ENCODE measurements around the gene PANX2. TPM values are rescaled to one million over a fixed set of nuclear protein-coding genes. Genes with fewer than 3 reads are reported as not detected.

Gene PANX2
- total and polyA plus RNA-seq, 2 experiments from 2014 or later: 2.8 to 5.1 TPM

DNA sequence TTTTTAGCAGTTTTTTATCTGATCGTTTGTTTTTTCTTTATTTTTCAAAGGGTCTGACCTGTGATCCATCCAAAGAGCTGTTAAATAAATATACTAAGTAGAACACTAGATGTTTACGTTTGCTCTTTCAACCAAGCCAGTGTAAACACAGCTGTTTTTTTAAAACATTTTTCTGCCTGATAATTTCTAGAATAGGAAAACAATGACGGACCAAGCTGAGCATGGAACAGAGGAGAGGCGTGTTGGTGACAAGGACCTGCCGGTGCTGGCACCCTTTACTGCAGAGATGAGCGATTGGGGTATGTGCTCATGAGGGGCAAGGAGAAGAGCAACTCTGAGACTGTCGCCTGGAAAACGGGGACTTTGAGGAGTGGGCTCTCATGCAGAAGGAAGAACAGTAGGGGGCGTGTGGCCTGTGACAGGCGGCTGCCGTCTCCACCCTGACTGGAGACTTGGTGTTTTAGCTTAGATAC is 28.6 kb upstream of the PANX2 start:
- Mint-ChIP-seq H3K9me3 (no peaks in the 10 kb centered on the region), H3K4me3 (no peak overlapping the region), H3K4me1 (peaks cover 6% of the 10 kb centered on the region), H3K36me3 (ENCODE audit: low read depth) (no peaks in the 10 kb centered on the region), H3K27ac (no peak overlapping the region), H3K27me3 (ENCODE audit: insufficient read depth, low read depth, poor library complexity) (peaks cover 8% of the 10 kb centered on the region)
- no peaks in the 10 kb centered on the region for H3F3A ChIP-seq (replicated peaks; ENCODE audit: low read depth)
- no peak overlapping the region for H3K4me2 ChIP-seq
- no peaks in the 10 kb centered on the region for H3K9me2 ChIP-seq (ENCODE audit: insufficient read depth)
- H3K79me2 ChIP-seq (replicated peaks; ENCODE audit: insufficient read depth): no peaks in the 10 kb centered on the region
- no peak overlapping the region for H3K4me3 ChIP-seq
- H3K27ac ChIP-seq (ENCODE audit: low read depth): no peak overlapping the region
- no peak overlapping the region for H2AFZ ChIP-seq
- H4K20me1 ChIP-seq (replicated peaks; ENCODE audit: insufficient read depth): no peaks in the 10 kb centered on the region
- H3K27me3 ChIP-seq (ENCODE audit: insufficient read depth): no peaks in the 10 kb centered on the region
- ATAC-seq (peak; percentile 76), DNase-seq (ENCODE audit: low spot score) (peak; percentile 76)
- H3K4me1 ChIP-seq (ENCODE audit: insufficient read depth): no peaks in the 10 kb centered on the region
- H3K36me3 ChIP-seq (ENCODE audit: insufficient read depth): no peaks in the 10 kb centered on the region
- TF ChIP-seq, protein P1, sequence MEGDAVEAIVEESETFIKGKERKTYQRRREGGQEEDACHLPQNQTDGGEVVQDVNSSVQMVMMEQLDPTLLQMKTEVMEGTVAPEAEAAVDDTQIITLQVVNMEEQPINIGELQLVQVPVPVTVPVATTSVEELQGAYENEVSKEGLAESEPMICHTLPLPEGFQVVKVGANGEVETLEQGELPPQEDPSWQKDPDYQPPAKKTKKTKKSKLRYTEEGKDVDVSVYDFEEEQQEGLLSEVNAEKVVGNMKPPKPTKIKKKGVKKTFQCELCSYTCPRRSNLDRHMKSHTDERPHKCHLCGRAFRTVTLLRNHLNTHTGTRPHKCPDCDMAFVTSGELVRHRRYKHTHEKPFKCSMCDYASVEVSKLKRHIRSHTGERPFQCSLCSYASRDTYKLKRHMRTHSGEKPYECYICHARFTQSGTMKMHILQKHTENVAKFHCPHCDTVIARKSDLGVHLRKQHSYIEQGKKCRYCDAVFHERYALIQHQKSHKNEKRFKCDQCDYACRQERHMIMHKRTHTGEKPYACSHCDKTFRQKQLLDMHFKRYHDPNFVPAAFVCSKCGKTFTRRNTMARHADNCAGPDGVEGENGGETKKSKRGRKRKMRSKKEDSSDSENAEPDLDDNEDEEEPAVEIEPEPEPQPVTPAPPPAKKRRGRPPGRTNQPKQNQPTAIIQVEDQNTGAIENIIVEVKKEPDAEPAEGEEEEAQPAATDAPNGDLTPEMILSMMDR (conservative IDR thresholded peaks at IDR 0.05; ENCODE audit: low read depth in 2 of 2): peak; percentile 62 to 64
- TF ChIP-seq, protein P2, sequence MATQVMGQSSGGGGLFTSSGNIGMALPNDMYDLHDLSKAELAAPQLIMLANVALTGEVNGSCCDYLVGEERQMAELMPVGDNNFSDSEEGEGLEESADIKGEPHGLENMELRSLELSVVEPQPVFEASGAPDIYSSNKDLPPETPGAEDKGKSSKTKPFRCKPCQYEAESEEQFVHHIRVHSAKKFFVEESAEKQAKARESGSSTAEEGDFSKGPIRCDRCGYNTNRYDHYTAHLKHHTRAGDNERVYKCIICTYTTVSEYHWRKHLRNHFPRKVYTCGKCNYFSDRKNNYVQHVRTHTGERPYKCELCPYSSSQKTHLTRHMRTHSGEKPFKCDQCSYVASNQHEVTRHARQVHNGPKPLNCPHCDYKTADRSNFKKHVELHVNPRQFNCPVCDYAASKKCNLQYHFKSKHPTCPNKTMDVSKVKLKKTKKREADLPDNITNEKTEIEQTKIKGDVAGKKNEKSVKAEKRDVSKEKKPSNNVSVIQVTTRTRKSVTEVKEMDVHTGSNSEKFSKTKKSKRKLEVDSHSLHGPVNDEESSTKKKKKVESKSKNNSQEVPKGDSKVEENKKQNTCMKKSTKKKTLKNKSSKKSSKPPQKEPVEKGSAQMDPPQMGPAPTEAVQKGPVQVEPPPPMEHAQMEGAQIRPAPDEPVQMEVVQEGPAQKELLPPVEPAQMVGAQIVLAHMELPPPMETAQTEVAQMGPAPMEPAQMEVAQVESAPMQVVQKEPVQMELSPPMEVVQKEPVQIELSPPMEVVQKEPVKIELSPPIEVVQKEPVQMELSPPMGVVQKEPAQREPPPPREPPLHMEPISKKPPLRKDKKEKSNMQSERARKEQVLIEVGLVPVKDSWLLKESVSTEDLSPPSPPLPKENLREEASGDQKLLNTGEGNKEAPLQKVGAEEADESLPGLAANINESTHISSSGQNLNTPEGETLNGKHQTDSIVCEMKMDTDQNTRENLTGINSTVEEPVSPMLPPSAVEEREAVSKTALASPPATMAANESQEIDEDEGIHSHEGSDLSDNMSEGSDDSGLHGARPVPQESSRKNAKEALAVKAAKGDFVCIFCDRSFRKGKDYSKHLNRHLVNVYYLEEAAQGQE (IDR thresholded peaks at IDR 0.05; ENCODE audit: unreplicated experiment): no peak
- TF ChIP-seq CREB1 (CRISPR knock-in tag; IDR thresholded peaks at IDR 0.05; ENCODE audit: low read depth): no peak

DNA sequence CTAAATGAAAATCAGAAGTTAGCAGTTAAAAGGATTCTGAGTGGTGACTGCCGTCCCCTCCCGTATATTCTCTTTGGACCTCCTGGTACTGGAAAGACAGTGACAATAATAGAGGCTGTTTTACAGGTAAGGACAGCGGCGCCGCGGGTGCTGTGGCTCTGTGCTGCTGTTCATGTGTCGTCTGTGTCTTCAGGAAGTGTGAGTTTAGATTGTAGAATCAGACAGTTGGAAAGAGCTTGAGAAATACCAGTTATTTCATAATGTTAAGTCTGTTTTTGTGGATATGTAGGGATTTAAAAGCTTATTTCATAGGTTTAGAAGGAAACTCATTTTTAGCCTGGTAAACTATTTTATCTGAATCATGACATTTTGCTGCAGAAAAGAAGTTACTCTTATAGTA is 27.4 kb upstream of the PANX2 start:
- Histone ChIP-seq H3K4me2 (no peak overlapping the region), H3F3A (replicated peaks; ENCODE audit: low read depth) (no peaks in the 10 kb centered on the region), H3K27ac (ENCODE audit: low read depth) (no peak overlapping the region), H3K79me2 (replicated peaks; ENCODE audit: insufficient read depth) (no peaks in the 10 kb centered on the region), H4K20me1 (replicated peaks; ENCODE audit: insufficient read depth) (no peaks in the 10 kb centered on the region), H3K4me1 (ENCODE audit: insufficient read depth) (no peaks in the 10 kb centered on the region), H3K27me3 (ENCODE audit: insufficient read depth) (no peaks in the 10 kb centered on the region), H2AFZ (no peak overlapping the region), H3K4me3 (no peak overlapping the region), H3K36me3 (ENCODE audit: insufficient read depth) (no peaks in the 10 kb centered on the region), H3K9me2 (ENCODE audit: insufficient read depth) (no peaks in the 10 kb centered on the region)
- Mint-ChIP-seq H3K36me3 (ENCODE audit: low read depth) (no peaks in the 10 kb centered on the region), H3K4me1 (peaks cover 6% of the 10 kb centered on the region), H3K27ac (no peak overlapping the region), H3K9me3 (no peaks in the 10 kb centered on the region), H3K27me3 (ENCODE audit: insufficient read depth, low read depth, poor library complexity) (peaks cover 8% of the 10 kb centered on the region), H3K4me3 (no peak overlapping the region)
- DNase-seq (ENCODE audit: low spot score): no peak
- no peak for ATAC-seq
- TF ChIP-seq EZH2 (IDR thresholded peaks at IDR 0.05; ENCODE audit: low read depth, unreplicated experiment) (no peak), EZH2phosphoT487 (IDR thresholded peaks at IDR 0.05; ENCODE audit: unreplicated experiment) (no peak), NANOG (IDR thresholded peaks at IDR 0.05; ENCODE audit: borderline replicate concordance) (no peak), JUNB (IDR thresholded peaks at IDR 0.05; ENCODE audit: unreplicated experiment) (no peak), ZNF331 (CRISPR knock-in tag; IDR thresholded peaks at IDR 0.05; ENCODE audit: low read depth) (no peak), ZNF114 (CRISPR knock-in tag; IDR thresholded peaks at IDR 0.05) (no peak), STAT1 (IDR thresholded peaks at IDR 0.05; ENCODE audit: unreplicated experiment) (no peak), POLR2AphosphoS5 (IDR thresholded peaks at IDR 0.05; ENCODE audit: low read depth) (no peak), CREB1 (CRISPR knock-in tag; IDR thresholded peaks at IDR 0.05; ENCODE audit: low read depth) (no peak)
- TF ChIP-seq, protein P3, sequence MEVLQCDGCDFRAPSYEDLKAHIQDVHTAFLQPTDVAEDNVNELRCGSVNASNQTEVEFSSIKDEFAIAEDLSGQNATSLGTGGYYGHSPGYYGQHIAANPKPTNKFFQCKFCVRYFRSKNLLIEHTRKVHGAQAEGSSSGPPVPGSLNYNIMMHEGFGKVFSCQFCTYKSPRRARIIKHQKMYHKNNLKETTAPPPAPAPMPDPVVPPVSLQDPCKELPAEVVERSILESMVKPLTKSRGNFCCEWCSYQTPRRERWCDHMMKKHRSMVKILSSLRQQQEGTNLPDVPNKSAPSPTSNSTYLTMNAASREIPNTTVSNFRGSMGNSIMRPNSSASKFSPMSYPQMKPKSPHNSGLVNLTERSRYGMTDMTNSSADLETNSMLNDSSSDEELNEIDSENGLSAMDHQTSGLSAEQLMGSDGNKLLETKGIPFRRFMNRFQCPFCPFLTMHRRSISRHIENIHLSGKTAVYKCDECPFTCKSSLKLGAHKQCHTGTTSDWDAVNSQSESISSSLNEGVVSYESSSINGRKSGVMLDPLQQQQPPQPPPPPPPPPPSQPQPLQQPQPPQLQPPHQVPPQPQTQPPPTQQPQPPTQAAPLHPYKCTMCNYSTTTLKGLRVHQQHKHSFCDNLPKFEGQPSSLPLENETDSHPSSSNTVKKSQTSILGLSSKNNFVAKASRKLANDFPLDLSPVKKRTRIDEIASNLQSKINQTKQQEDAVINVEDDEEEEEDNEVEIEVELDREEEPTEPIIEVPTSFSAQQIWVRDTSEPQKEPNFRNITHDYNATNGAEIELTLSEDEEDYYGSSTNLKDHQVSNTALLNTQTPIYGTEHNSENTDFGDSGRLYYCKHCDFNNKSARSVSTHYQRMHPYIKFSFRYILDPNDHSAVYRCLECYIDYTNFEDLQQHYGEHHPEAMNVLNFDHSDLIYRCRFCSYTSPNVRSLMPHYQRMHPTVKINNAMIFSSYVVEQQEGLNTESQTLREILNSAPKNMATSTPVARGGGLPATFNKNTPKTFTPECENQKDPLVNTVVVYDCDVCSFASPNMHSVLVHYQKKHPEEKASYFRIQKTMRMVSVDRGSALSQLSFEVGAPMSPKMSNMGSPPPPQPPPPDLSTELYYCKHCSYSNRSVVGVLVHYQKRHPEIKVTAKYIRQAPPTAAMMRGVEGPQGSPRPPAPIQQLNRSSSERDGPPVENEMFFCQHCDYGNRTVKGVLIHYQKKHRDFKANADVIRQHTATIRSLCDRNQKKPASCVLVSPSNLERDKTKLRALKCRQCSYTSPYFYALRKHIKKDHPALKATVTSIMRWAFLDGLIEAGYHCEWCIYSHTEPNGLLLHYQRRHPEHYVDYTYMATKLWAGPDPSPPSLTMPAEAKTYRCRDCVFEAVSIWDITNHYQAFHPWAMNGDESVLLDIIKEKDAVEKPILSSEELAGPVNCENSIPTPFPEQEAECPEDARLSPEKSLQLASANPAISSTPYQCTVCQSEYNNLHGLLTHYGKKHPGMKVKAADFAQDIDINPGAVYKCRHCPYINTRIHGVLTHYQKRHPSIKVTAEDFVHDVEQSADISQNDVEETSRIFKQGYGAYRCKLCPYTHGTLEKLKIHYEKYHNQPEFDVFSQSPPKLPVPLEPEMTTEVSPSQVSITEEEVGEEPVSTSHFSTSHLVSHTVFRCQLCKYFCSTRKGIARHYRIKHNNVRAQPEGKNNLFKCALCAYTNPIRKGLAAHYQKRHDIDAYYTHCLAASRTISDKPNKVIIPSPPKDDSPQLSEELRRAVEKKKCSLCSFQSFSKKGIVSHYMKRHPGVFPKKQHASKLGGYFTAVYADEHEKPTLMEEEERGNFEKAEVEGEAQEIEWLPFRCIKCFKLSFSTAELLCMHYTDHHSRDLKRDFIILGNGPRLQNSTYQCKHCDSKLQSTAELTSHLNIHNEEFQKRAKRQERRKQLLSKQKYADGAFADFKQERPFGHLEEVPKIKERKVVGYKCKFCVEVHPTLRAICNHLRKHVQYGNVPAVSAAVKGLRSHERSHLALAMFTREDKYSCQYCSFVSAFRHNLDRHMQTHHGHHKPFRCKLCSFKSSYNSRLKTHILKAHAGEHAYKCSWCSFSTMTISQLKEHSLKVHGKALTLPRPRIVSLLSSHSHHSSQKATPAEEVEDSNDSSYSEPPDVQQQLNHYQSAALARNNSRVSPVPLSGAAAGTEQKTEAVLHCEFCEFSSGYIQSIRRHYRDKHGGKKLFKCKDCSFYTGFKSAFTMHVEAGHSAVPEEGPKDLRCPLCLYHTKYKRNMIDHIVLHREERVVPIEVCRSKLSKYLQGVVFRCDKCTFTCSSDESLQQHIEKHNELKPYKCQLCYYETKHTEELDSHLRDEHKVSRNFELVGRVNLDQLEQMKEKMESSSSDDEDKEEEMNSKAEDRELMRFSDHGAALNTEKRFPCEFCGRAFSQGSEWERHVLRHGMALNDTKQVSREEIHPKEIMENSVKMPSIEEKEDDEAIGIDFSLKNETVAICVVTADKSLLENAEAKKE (CRISPR knock-in tag; IDR thresholded peaks at IDR 0.05): no peak
